ENCODE measurements around the gene TK1.

Gene TK1

DNA sequence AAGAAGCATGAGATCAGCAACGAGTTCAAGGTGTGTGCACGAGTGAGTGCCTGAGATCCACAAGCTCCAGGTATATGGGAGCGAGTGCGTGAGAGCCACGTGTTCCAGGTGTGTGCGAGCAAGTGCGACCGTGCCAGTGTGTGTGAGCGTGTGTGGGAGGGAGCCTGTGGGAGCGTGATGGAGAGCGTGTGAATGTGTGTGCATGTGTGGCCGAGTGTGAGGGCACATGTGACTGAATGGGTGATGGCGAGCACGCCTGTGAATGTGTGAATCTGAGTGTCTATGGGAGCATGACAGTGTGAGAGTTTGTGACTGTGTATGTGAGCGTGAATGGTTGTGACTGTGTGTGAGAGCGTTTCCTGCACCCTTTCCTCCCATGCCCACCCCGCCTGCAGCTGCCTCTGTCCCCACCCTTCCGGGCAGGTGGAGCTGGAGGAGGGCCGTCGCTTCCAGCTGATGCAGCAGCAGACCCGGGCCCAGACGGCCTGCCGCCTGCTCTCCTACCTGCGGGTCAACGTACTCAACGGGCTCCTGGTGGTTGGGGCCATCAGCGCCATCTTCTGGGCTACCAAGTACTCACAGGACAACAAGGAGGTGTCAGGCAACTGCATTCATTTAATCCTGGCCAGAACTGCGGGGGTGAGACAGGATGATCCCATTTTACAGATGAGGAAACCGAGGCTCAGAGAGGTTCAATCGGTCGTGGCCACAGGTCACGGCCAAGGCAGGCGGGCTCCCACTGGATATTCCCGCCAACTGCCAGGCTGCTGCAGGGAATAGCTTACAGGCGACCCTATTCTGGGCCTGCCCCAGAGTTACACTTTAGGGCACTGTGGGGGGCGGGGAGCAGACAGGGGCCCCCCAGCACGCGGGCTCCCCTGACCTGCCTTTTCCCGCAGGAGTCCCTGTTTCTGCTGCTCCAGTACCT lies 52.6 kb downstream of the TK1 start:
- peaks cover 0 to 7% of the 10 kb centered on the region in 2 donors for H3K36me3 ChIP-seq (ENCODE audit: control insufficient read depth in 1 of 2, insufficient read depth in 2 of 2, low read length in 2 of 2)
- peak overlapping the region in 1 of 2 donors; percentile 51 for H3K4me3 ChIP-seq (ENCODE audit: low read depth in 1 of 2, low read length in 2 of 2)
- no peak overlapping the region for H3K27ac ChIP-seq (ENCODE audit: low read depth, low read length)
- peak overlapping the region in 1 of 2 donors; percentile 12 for H3K9ac ChIP-seq (ENCODE audit: low read depth in 1 of 2, low read length in 2 of 2)
- no peaks in the 10 kb centered on the region for H3K9me3 ChIP-seq (ENCODE audit: control insufficient read depth in 1 of 2, low read length in 2 of 2)
- H3K27me3 ChIP-seq (ENCODE audit: control insufficient read depth in 1 of 2, insufficient read depth in 2 of 2, low read length in 2 of 2) = no peaks in the 10 kb centered on the region
- H3K4me1 ChIP-seq (ENCODE audit: control insufficient read depth in 1 of 2, insufficient read depth in 2 of 2, low read length in 2 of 2) = peaks cover 30 to 57% of the 10 kb centered on the region in 2 donors

DNA sequence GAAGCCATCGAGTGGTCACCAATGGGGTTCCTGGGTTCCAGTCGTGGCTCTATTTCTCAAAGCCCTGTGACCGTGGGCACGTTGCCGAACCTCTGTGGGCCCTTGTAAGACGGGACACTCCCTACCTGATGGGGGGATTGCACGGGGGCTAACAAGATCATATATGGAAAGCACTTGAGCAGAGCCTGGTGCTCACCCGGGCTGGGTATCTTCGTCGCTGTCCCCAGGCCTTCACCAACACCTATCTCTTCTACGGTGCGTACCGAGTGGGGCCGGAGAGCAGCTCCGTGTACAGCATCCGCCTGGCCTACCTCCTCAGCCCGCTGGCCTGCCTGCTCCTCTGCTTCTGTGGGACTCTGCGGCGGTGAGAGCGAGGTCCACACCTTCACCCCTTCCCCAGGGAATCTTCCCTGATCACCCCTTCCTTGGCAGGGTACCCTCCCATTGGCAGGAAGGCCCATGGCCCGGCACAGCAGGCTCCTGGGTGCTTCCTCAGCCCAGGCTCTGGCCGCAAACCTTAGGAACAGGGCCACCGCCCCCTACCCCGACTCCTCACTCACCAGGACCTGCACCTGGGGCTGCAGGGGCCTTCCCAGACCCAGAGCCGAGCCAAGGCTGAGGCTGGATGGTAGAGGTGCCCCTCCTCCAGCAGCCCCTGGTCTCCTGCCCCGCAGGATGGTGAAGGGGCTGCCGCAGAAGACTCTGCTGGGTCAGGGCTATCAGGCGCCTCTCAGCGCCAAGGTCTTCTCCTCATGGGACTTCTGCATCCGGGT lies 53.5 kb downstream of the TK1 start:
- no peak overlapping the region for H3K9ac ChIP-seq (ENCODE audit: low read depth in 1 of 2, low read length in 2 of 2)
- no peaks in the 10 kb centered on the region for H3K27me3 ChIP-seq (ENCODE audit: control insufficient read depth in 1 of 2, insufficient read depth in 2 of 2, low read length in 2 of 2)
- peaks cover 33 to 63% of the 10 kb centered on the region in 2 donors for H3K4me1 ChIP-seq (ENCODE audit: control insufficient read depth in 1 of 2, insufficient read depth in 2 of 2, low read length in 2 of 2)

DNA sequence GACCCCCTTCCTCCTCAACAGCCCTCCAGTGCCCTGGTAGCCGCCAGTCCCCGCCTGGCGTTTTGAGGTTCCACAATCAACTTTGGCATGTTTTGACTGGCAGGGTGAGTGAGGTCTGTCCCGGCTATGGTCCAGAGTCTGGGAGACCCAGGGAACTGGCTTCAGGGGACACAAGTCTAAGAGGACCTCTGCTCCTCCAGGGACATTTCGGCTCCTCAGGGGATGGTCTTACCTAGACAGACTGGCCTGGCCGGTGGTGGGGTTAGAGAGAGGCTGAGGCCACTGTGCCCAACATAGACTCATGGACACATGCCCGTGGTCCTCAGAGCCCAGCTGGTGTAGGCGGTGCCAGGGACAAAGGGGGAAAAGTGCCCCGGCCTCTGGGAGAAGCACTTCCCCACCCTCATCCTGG lies 54.1 kb downstream of the TK1 start:
- Histone ChIP-seq H3K27ac (ENCODE audit: low read depth, low read length) (no peak overlapping the region), H3K27me3 (ENCODE audit: control insufficient read depth in 1 of 2, insufficient read depth in 2 of 2, low read length in 2 of 2) (no peaks in the 10 kb centered on the region), H3K4me1 (ENCODE audit: control insufficient read depth in 1 of 2, insufficient read depth in 2 of 2, low read length in 2 of 2) (peaks cover 32 to 61% of the 10 kb centered on the region in 2 donors), H3K4me3 (ENCODE audit: low read depth in 1 of 2, low read length in 2 of 2) (peak overlapping the region in 1 of 2 donors; percentile 55), H3K9ac (ENCODE audit: low read depth in 1 of 2, low read length in 2 of 2) (peak overlapping the region in 1 of 2 donors; percentile 35), H3K36me3 (ENCODE audit: control insufficient read depth in 1 of 2, insufficient read depth in 2 of 2, low read length in 2 of 2) (peaks cover 0 to 7% of the 10 kb centered on the region in 2 donors), H3K9me3 (ENCODE audit: control insufficient read depth in 1 of 2, low read length in 2 of 2) (no peaks in the 10 kb centered on the region)

More for the DNA sequence above, 53.5 kb downstream of the TK1 start:
- no peak overlapping the region for H3K27ac ChIP-seq (ENCODE audit: low read depth, low read length)
- peaks cover 0 to 7% of the 10 kb centered on the region in 2 donors for H3K36me3 ChIP-seq (ENCODE audit: control insufficient read depth in 1 of 2, insufficient read depth in 2 of 2, low read length in 2 of 2)
- H3K4me3 ChIP-seq (ENCODE audit: low read depth in 1 of 2, low read length in 2 of 2) = no peak overlapping the region
- no peaks in the 10 kb centered on the region for H3K9me3 ChIP-seq (ENCODE audit: control insufficient read depth in 1 of 2, low read length in 2 of 2)

DNA sequence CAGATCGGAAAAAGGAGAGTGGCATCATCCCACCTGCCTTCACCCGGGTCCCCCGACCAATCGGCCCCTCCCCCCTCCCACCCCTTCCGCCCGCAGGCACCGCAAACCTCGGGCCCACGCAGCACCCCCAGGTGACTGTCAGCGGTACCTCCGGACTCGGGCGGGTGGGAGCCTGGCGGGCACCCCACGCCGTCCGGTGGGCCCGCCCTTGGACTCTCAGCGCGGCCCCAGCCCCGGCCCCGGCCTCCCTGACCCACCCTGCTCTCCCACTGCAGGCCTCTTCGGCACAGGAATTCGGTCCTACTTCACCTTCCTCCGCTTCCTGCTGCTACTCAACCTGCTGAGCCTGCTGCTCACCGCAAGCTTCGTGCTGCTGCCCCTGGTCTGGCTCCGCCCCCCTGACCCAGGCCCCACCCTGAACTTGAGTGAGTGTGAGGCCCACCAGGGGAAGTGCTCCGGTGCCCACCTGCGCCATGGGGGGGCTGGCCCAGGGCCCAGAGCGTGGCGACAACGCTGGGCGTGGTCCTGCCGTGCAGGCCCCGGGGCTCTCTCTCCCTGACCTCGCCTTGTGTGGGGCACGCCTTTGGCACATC lies 54.7 kb downstream of the TK1 start:
- Histone ChIP-seq H3K4me1 (ENCODE audit: control insufficient read depth in 1 of 2, insufficient read depth in 2 of 2, low read length in 2 of 2) (peaks cover 27 to 61% of the 10 kb centered on the region in 2 donors), H3K27ac (ENCODE audit: low read depth, low read length) (no peak overlapping the region), H3K9me3 (ENCODE audit: control insufficient read depth in 1 of 2, low read length in 2 of 2) (no peaks in the 10 kb centered on the region), H3K9ac (ENCODE audit: low read depth in 1 of 2, low read length in 2 of 2) (peak overlapping the region in 1 of 2 donors; percentile 35), H3K27me3 (ENCODE audit: control insufficient read depth in 1 of 2, insufficient read depth in 2 of 2, low read length in 2 of 2) (no peaks in the 10 kb centered on the region), H3K4me3 (ENCODE audit: low read depth in 1 of 2, low read length in 2 of 2) (peak overlapping the region; percentile 32 to 55), H3K36me3 (ENCODE audit: control insufficient read depth in 1 of 2, insufficient read depth in 2 of 2, low read length in 2 of 2) (peaks cover 0 to 7% of the 10 kb centered on the region in 2 donors)

DNA sequence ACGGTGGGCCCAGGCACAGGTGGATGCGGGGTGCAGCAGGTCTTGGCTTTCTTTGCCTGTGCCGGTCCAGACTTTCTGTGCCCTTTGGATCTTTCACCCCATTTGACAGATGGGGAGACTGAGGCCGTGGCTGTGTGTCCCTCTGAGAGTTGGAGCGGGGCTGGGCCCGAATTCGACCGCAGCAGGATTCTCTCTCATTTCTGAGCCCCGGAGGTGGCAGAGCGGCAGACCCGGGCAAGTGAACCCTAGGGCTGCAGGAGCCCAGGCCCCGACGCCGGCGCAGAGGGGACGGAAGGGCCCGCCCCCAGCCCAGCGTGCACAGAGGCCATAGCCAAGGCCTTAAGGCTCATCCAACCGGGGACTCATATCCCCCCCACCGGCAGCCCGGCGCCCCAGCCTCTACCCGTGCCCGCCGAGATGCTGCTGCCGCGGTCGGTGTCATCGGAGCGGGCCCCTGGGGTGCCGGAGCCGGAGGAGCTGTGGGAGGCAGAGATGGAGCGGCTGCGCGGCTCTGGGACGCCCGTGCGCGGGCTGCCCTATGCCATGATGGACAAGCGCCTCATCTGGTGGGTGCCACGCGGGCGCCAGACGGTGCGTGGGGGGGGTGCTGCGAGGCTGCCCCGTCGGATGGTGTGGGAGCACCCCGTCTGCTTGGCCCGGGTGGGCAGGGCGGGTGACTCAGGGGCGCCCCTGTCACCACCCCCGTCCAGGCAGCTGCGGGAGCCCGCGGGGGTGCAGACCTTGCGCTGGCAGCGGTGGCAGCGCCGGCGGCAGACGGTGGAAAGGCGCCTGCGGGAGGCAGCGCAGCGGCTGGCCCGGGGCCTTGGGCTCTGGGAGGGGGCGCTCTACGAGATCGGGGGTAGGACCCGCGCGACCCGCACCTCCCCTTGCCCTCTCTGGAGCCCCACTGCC lies 55.4 kb downstream of the TK1 start:
- Histone ChIP-seq H3K4me1 (ENCODE audit: control insufficient read depth in 1 of 2, insufficient read depth in 2 of 2, low read length in 2 of 2) (peaks cover 30 to 59% of the 10 kb centered on the region in 2 donors), H3K27ac (ENCODE audit: low read depth, low read length) (no peak overlapping the region), H3K27me3 (ENCODE audit: control insufficient read depth in 1 of 2, insufficient read depth in 2 of 2, low read length in 2 of 2) (no peaks in the 10 kb centered on the region)

DNA sequence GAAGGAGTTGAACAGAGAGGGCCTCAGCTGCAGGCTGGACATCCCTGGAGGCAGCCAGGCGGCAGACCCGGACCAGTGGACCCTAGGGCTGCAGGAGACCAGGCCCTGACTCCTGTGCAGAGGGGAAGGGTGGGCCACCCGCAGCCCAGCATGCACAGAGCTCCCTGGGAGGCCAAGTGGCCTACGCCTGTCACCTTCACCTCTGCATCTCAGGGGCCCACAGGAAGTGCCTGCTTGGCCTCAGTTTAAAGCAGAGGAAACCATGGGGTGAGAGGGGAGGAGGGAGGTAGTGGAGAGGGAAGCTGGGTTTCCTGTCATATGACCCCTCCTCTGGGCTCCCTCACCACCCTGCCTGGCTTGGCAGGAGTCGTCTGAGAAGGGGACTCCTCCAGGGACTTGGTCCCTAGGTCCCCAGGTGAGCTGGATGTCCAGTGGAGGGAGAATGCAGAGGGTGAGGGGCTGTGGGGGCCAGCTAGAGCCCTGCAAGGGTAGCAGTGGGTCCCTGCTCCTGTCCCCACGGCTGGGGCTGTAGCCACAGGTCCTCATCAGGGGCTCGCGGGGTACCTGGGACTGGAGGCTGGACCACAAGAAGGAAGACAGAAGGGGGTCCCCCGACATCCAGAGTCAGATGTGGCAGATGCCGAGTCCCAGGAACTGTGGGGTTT lies 56.3 kb downstream of the TK1 start, which contains the start of gene TMC8:
Gene TMC8 (plus strand): TSS at position 335 of the 665 bp plus-strand sequence. CDS start 818 bp downstream, outside the sequence.
- peak within 1 kb of the TSS; percentile 65 to 79 for H3K4me3 ChIP-seq (ENCODE audit: low read depth in 1 of 2, low read length in 2 of 2)
- H3K9ac ChIP-seq (ENCODE audit: low read depth in 1 of 2, low read length in 2 of 2) = peak within 1 kb of the TSS in 1 of 2 donors; percentile 39
- H3K27me3 ChIP-seq (ENCODE audit: control insufficient read depth in 1 of 2, insufficient read depth in 2 of 2, low read length in 2 of 2) = no peaks in the 10 kb centered on the region
- peaks cover 30 to 65% of the 10 kb centered on the region in 2 donors for H3K4me1 ChIP-seq (ENCODE audit: control insufficient read depth in 1 of 2, insufficient read depth in 2 of 2, low read length in 2 of 2)
- peaks cover 0 to 7% of the 10 kb centered on the region in 2 donors for H3K36me3 ChIP-seq (ENCODE audit: control insufficient read depth in 1 of 2, insufficient read depth in 2 of 2, low read length in 2 of 2)
- peak within 1 kb of the TSS; percentile 20 for H3K27ac ChIP-seq (ENCODE audit: low read depth, low read length)
- H3K9me3 ChIP-seq (ENCODE audit: control insufficient read depth in 1 of 2, low read length in 2 of 2) = no peaks in the 10 kb centered on the region

More for the DNA sequence above, 55.4 kb downstream of the TK1 start:
- H3K9ac ChIP-seq (ENCODE audit: low read depth in 1 of 2, low read length in 2 of 2) = peak overlapping the region in 1 of 2 donors; percentile 39
- peaks cover 0 to 7% of the 10 kb centered on the region in 2 donors for H3K36me3 ChIP-seq (ENCODE audit: control insufficient read depth in 1 of 2, insufficient read depth in 2 of 2, low read length in 2 of 2)
- no peaks in the 10 kb centered on the region for H3K9me3 ChIP-seq (ENCODE audit: control insufficient read depth in 1 of 2, low read length in 2 of 2)
- peak overlapping the region; percentile 55 to 65 for H3K4me3 ChIP-seq (ENCODE audit: low read depth in 1 of 2, low read length in 2 of 2)

DNA sequence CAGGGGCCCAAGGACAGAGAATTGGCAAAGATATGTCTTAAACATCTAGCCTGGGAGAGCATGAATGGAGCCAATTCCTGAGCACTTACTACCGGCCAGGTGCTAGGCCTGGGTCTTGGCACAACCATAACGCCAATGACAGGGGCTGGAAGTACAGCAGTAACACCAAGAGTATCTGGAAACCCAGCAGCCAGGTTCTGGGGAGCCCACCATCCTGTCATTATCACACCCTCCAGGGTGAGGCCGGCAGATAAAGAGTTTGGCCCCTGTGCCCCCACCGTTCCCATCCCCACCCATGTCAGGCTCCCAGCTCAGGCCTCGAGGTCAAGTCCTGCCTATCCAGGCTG lies 56.8 kb downstream of the TK1 start:
- Histone ChIP-seq H3K9ac (ENCODE audit: low read depth in 1 of 2, low read length in 2 of 2) (peak overlapping the region in 1 of 2 donors; percentile 39), H3K27me3 (ENCODE audit: control insufficient read depth in 1 of 2, insufficient read depth in 2 of 2, low read length in 2 of 2) (no peaks in the 10 kb centered on the region), H3K4me1 (ENCODE audit: control insufficient read depth in 1 of 2, insufficient read depth in 2 of 2, low read length in 2 of 2) (peaks cover 33 to 70% of the 10 kb centered on the region in 2 donors)

DNA sequence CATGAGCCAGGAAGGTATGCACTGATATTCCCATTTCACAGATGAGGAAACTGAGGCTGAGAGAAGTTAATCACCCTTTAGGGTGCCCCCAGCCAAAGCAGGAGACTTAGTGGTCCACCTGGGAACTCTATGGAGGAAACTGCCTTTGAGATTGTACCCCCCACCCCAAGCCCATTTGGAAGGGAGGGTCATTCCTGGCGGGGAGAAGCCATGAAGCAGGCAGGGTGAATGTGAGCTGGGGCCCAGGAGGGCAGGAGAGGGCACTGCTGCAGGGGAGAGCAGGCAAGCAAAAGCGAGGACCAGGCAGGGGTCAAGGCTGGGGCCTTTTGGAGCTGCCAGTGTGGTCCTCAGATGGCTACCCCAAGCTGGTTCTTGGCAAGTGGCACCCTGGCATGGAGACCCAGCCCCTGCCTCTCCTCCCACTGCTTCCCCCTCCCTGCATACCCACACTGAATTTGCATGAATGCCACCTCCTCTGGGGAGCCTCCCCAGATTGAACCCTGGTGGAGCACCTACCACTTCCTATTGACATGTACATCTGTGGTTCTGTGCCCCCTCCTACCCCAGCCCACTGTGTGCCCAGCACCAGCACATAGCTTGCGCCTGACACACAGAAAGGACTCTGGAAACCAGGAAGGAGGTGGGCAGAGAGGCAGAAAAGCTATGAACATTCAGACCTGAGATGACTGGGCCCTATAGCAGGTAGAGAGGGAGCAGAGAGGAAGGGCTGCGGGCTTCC lies 57.3 kb downstream of the TK1 start:
- Histone ChIP-seq H3K27ac (ENCODE audit: low read depth, low read length) (no peak overlapping the region), H3K4me3 (ENCODE audit: low read depth in 1 of 2, low read length in 2 of 2) (peak overlapping the region; percentile 65 to 79), H3K9ac (ENCODE audit: low read depth in 1 of 2, low read length in 2 of 2) (no peak overlapping the region)

More for the DNA sequence above, 56.8 kb downstream of the TK1 start:
- Histone ChIP-seq H3K9me3 (ENCODE audit: control insufficient read depth in 1 of 2, low read length in 2 of 2) (no peaks in the 10 kb centered on the region), H3K27ac (ENCODE audit: low read depth, low read length) (peak overlapping the region; percentile 20), H3K36me3 (ENCODE audit: control insufficient read depth in 1 of 2, insufficient read depth in 2 of 2, low read length in 2 of 2) (peaks cover 0 to 4% of the 10 kb centered on the region in 2 donors), H3K4me3 (ENCODE audit: low read depth in 1 of 2, low read length in 2 of 2) (peak overlapping the region; percentile 55 to 65)

More for the DNA sequence above, 57.3 kb downstream of the TK1 start:
- Histone ChIP-seq H3K36me3 (ENCODE audit: control insufficient read depth in 1 of 2, insufficient read depth in 2 of 2, low read length in 2 of 2) (no peaks in the 10 kb centered on the region), H3K27me3 (ENCODE audit: control insufficient read depth in 1 of 2, insufficient read depth in 2 of 2, low read length in 2 of 2) (no peaks in the 10 kb centered on the region), H3K9me3 (ENCODE audit: control insufficient read depth in 1 of 2, low read length in 2 of 2) (no peaks in the 10 kb centered on the region), H3K4me1 (ENCODE audit: control insufficient read depth in 1 of 2, insufficient read depth in 2 of 2, low read length in 2 of 2) (peaks cover 35 to 76% of the 10 kb centered on the region in 2 donors)

All from duodenal mucosa (tissue), 2 donors.